GM12878 (cell line): ENCODE results near the gene ACCS. TPM values are rescaled to one million over a fixed set of nuclear protein-coding genes. Genes with fewer than 3 reads are reported as not detected.
A peak's percentile ranks its signal among the peaks of the same experiment; 100 is the strongest.

Experiments
- ATAC-seq: fragments of 200-7000 bp; cut with Tn5 transposase; 3 replicates; pipeline ENCODE4 v1.9.1; 2020; ENCODE audit warnings: mild to moderate bottlenecking, moderate library complexity
- Bru-seq: library from RNA; stranded (reverse); fragments of 400-500 nt; gene quantifications from one replicate; lab custom pipeline; 2021; lab: Mats Ljungman, UMichigan
- BruChase-seq, 2 experiments: library from RNA; stranded (reverse); fragments of 400-500 nt; gene quantifications; one replicate each; lab custom pipeline; 2021; lab: Mats Ljungman, UMichigan
- BruUV-seq: library from RNA; stranded (reverse); fragments of 400-500 nt; replicated peaks from 2 replicates; lab custom pipeline; 2021; lab: Mats Ljungman, UMichigan
- CTCF ChIA-PET: fragments of 300-600 bp; sonication (Branson Sonifier 250); formaldehyde crosslinking; extraction: SDS; loops from one replicate; lab custom pipeline; 2021; ENCODE audit warnings: inconsistent platforms; lab: Yijun Ruan, JAX
- POLR2A ChIA-PET: fragments of 350-600 bp; formaldehyde crosslinking; extraction: SDS; loops from one replicate; lab custom pipeline; 2021; ENCODE audit warnings: inconsistent platforms; lab: Charles Lee
- RAD21 ChIA-PET: fragments of 300-600 bp; sonication (Branson Sonifier 250); formaldehyde crosslinking; loops from one replicate; lab custom pipeline; 2023; ENCODE audit warnings: antibody characterized with exemption; ENCODE audit not compliant: unreplicated experiment; lab: Charles Lee
- SMC1A ChIA-PET: fragments of 300-600 bp; sonication (Branson Sonifier 250); formaldehyde crosslinking; loops from one replicate; lab custom pipeline; 2023; ENCODE audit not compliant: unreplicated experiment, uncharacterized antibody; lab: Charles Lee
- DNase-seq: peaks from one replicate; pipeline ENCODE4 v3.0.0-alpha.2; 2011; ENCODE audit warnings: low read depth, low spot score
- FAIRE-seq: peaks from 3 replicates; lab custom pipeline; 2011; peaks lifted over from hg19 to GRCh38; lab: Jason Lieb, UNC
- H2AFZ ChIP-seq: 2 replicates; pipeline ENCODE4 v1.6.0; 2011; ENCODE audit warnings: low read depth, low read length, control low read depth; ENCODE audit not compliant: control insufficient read depth
- H3K27ac ChIP-seq: 2 replicates; pipeline ENCODE4 v1.5.1; 2011; ENCODE audit warnings: control low read depth; ENCODE audit not compliant: control insufficient read depth, insufficient read depth
- H3K27me3 ChIP-seq, 2 experiments: replicated peaks in 1 of 2; 2 replicates each; pipeline versions ENCODE4 v1.6.0 to v1.6.1; 2011; ENCODE audit warnings: low read length in 1 of 2; ENCODE audit not compliant: control insufficient read depth in 2 of 2, insufficient read depth in 2 of 2
- H3K36me3 ChIP-seq, 2 experiments: 2 replicates each; pipeline ENCODE4 v1.5.1; 2011; ENCODE audit warnings: low read length in 1 of 2; ENCODE audit not compliant: control insufficient read depth in 2 of 2, insufficient read depth in 2 of 2
- H3K4me1 ChIP-seq: 2 replicates; pipeline ENCODE4 v1.6.1; 2011; ENCODE audit warnings: mild to moderate bottlenecking, low read length, moderate library complexity, mixed read lengths; ENCODE audit not compliant: control insufficient read depth, insufficient read depth
- H3K4me2 ChIP-seq: 2 replicates; pipeline ENCODE4 v1.6.0; 2011; ENCODE audit warnings: control low read depth; ENCODE audit not compliant: control insufficient read depth, insufficient read depth
- H3K4me3 ChIP-seq: fragments of 200-600 bp; sonication (generic); 2 replicates; pipeline ENCODE4 v1.5.1; 2016
- H3K79me2 ChIP-seq: 2 replicates; pipeline ENCODE4 v1.6.0; 2011; ENCODE audit warnings: low read length; ENCODE audit not compliant: control insufficient read depth, insufficient read depth
- H3K9ac ChIP-seq: 2 replicates; pipeline ENCODE4 v1.8.0; 2011; ENCODE audit warnings: low read length, control low read depth, mixed read lengths; ENCODE audit not compliant: control insufficient read depth, insufficient read depth
- H3K9me3 ChIP-seq: replicated peaks from 3 replicates; pipeline ENCODE4 v1.5.1; 2011; ENCODE audit warnings: mild to moderate bottlenecking, low read length; ENCODE audit not compliant: control insufficient read depth, insufficient read depth
- H4K20me1 ChIP-seq: 2 replicates; pipeline ENCODE4 v1.6.0; 2011; ENCODE audit not compliant: control insufficient read depth, insufficient read depth
- ATF2 ChIP-seq: IDR thresholded peaks from 2 replicates; pipeline ENCODE4 v1.6.1; 2012; ENCODE audit warnings: low read length, inconsistent platforms
- BACH1 ChIP-seq: fragments of 450-650 bp; IDR thresholded peaks from 2 replicates; pipeline ENCODE4 v1.6.1; 2017; ENCODE audit warnings: mild to moderate bottlenecking, borderline replicate concordance
- BCL3 ChIP-seq: IDR thresholded peaks from 2 replicates; pipeline ENCODE4 v1.6.1; 2011; ENCODE audit warnings: borderline replicate concordance, low read depth, mild to moderate bottlenecking, moderate library complexity, low read length; ENCODE audit not compliant: insufficient read depth, poor library complexity, severe bottlenecking
- BCLAF1 ChIP-seq: fragments of 450-650 bp; IDR thresholded peaks from 2 replicates; pipeline ENCODE4 v1.6.1; 2017; ENCODE audit warnings: antibody characterized with exemption, mild to moderate bottlenecking, moderate library complexity
- GATAD2B ChIP-seq: fragments of 450-650 bp; conservative IDR thresholded peaks from 2 replicates; pipeline ENCODE4 v1.6.1; 2017; ENCODE audit warnings: low read depth, mild to moderate bottlenecking, moderate library complexity
- MYB ChIP-seq: fragments of 150-350 bp; IDR thresholded peaks from 2 replicates; pipeline ENCODE4 v1.6.1; 2014; ENCODE audit warnings: mild to moderate bottlenecking, low read depth, low read length, borderline replicate concordance
- USF1 ChIP-seq: IDR thresholded peaks from 2 replicates; pipeline ENCODE4 v1.6.1; 2011; ENCODE audit warnings: borderline replicate concordance, low read depth, mild to moderate bottlenecking, moderate library complexity, mixed read lengths, low read length; ENCODE audit not compliant: insufficient read depth; ENCODE audit errors: extremely low read length
- ZSCAN29 ChIP-seq: fragments of 450-650 bp; IDR thresholded peaks from 2 replicates; pipeline ENCODE4 v1.6.1; 2017; ENCODE audit warnings: mild to moderate bottlenecking, moderate library complexity
- WGBS: methylation state at CpG from one replicate; pipeline ENCODE4 v1.1.6; 2016; ENCODE audit warnings: low lambda C conversion rate; ENCODE audit not compliant: insufficient replicate concordance, insufficient coverage; ENCODE audit errors: missing lambda C conversion rate; 5-methylcytosine and 5-hydroxymethylcytosine counted together
- in situ Hi-C: fragments of 300-500 bp; cut with MboI; formaldehyde crosslinking; loops from 9 replicates; pipeline ENCODE4 v1.14.3; 2018; ENCODE audit warnings: mixed read lengths
- intact Hi-C: fragments of 100-400 bp; cut with micrococcal nuclease; formaldehyde crosslinking; loops from one replicate; pipeline ENCODE4 v1.14.2; 2022; ENCODE audit not compliant: unreplicated experiment
- long read RNA-seq, 2 experiments: library from polyadenylated mRNA; unstranded; transcript quantifications; one replicate each; pipeline ENCODE4 v2.0.0, GENCODE V29; 2019 to 2020
- polyA minus RNA-seq, 3 experiments: library from RNA; depleted of rRNA, polyadenylated mRNA; stranded (reverse); fragments of >200 nt; gene quantifications; 2 replicates each; pipeline ENCODE4 v1.2.3, GENCODE V29; 2011
- polyA plus RNA-seq, 11 experiments: library from polyadenylated mRNA; depleted of rRNA in 4 of 11; unstranded in 6 of 11; stranded (reverse) in 5 of 11; fragments of >200 nt; fragmentation: Nextera tagmentation in 4 of 11; fragmentation: Illumina TruSeq in 1 of 11; extraction: Ambion mirVana in 4 of 11; extraction: Trizol in 1 of 11; gene quantifications; 1 replicate in 1 of 11; 2 replicates in 10 of 11; pipeline versions ENCODE4 v1.2.1 to v1.2.3, GENCODE V29; 2011 to 2016; ENCODE audit warnings: inconsistent platforms in 2 of 11, missing spikeins in 2 of 11, low read depth in 1 of 11
- total RNA-seq, 4 experiments: library from RNA; depleted of rRNA in 3 of 4; stranded (reverse); fragments of >200 nt in 3 of 4; fragmentation: Illumina TruSeq in 1 of 4; extraction: Trizol in 1 of 4; gene quantifications; 2 replicates each; pipeline versions ENCODE4 v1.2.1 to v1.2.3, GENCODE V29; 2013 to 2021

The ACCS gene
- 105 and 113 TPM in 2 replicates for total RNA-seq (2013; cell fraction: nucleolus; rRNA removed)
- 18.7 and 22.8 TPM in 2 replicates for total RNA-seq (2014; rRNA removed)
- 13.6 and 14.4 TPM in 2 replicates for total RNA-seq (2014; rRNA removed; fragmentation: Illumina TruSeq; extraction: Trizol)
- total RNA-seq (2021), result 25.2 and 25.4 TPM in 2 replicates
- polyA plus RNA-seq (2011; ENCODE audit: low read depth), result 21.2 TPM
- polyA plus RNA-seq (2011; rRNA removed), result 25.5 and 29.8 TPM in 2 replicates
- 22.5 and 30.3 TPM in 2 replicates for polyA plus RNA-seq (2011; cell fraction: cytosol; rRNA removed)
- 273 and 333 TPM in 2 replicates for polyA plus RNA-seq (2011; cell fraction: nucleus; rRNA removed)
- 23.9 and 29.8 TPM in 2 replicates for polyA plus RNA-seq (2012)
- polyA plus RNA-seq (2014; fragmentation: Illumina TruSeq; extraction: Trizol), result 16.9 and 17.5 TPM in 2 replicates
- 1 to 10 TPM; 4.8 to 5.4 TPM for polyA plus RNA-seq (2014; fragmentation: Nextera tagmentation; extraction: Ambion mirVana)
- polyA plus RNA-seq (2014; rRNA removed), result 32.6 and 35.9 TPM in 2 replicates
- polyA plus RNA-seq (2016; fragmentation: Nextera tagmentation; extraction: Ambion mirVana), result 10 to 100 TPM; 14.3 to 16.5 TPM
- 12.0 and 18.2 TPM in 2 replicates for polyA minus RNA-seq (2011; rRNA and poly(A)+ RNA removed)
- 5.3 and 8.0 TPM in 2 replicates for polyA minus RNA-seq (2011; cell fraction: cytosol; rRNA and poly(A)+ RNA removed)
- polyA minus RNA-seq (2011; cell fraction: nucleus; rRNA and poly(A)+ RNA removed), result 32.4 and 40.9 TPM in 2 replicates
- percentile 71 among the genes with signal in this experiment for Bru-seq, nascent RNA
- BruChase-seq, experiment 1, labeled RNA remaining after a 6-hour chase, result percentile 83 among the genes with signal in this experiment
- BruChase-seq, experiment 2, labeled RNA remaining after a 2-hour chase, result percentile 78 among the genes with signal in this experiment
- long read RNA-seq, experiment 1, partial matches to known transcripts, result 0 of 3 reads
- long read RNA-seq, experiment 1, other reads (novel, unspliced or antisense), result 1 of 3 reads
- long read RNA-seq, experiment 2, partial matches to known transcripts, result 5 of 12 reads
- long read RNA-seq, experiment 2, other reads (novel, unspliced or antisense), result 6 of 12 reads

- ChIA-PET POLR2A (interaction anchor here (0.6 to 1.4 kb wide), 3 partner anchors 29 to 1279 kb away, joined by 3 read pairs; partner anchors contain the start of gene EXT2), RAD21 (interaction anchor here (1.3 to 1.4 kb wide), 2 partner anchors 28 to 176 kb away, joined by 3 read pairs; no protein-coding TSS in a partner anchor), SMC1A (interaction anchor here (0.6 kb wide), 1 partner anchor 79 kb away, joined by 3 read pairs; no protein-coding TSS in a partner anchor), CTCF (interaction anchor here (0.6 to 10.8 kb wide), 6 partner anchors 9 to 1805 kb away, joined by 3 to 77 read pairs (median 3); partner anchors contain the start of gene EXT2)
- Histone ChIP-seq H3K4me3 (peak within 1 kb of the TSS; percentile 80), H4K20me1 (no peaks in the 10 kb centered on the region), H3K79me2 (peaks cover 2% of the 10 kb centered on the region), H3K4me1 (peaks cover 11% of the 10 kb centered on the region), H2AFZ (peak within 1 kb of the TSS; percentile 99), H3K27ac (peak within 1 kb of the TSS; percentile 82), H3K36me3 (no peaks in the 10 kb centered on the region; a peak in 1 of 4 replicates), H3K9ac (peak within 1 kb of the TSS; percentile 81), H3K9me3 (no peaks in the 10 kb centered on the region), H3K27me3 (no peaks in the 10 kb centered on the region), H3K4me2 (peak within 1 kb of the TSS; percentile 78)
- FAIRE-seq, result peak; percentile 94
- TSS peak; percentile 93 for BruUV-seq
- in situ Hi-C loops, result no loop called here
- peak; percentile 70 for DNase-seq
- 2% methylated on average over 50 of the region's 70 CpGs for WGBS
- intact Hi-C loops, result loop anchor here (10.0 kb wide), 1 partner anchor 121 kb away; the partner anchor contains the start of gene C11orf96
- ATAC-seq, result peak; percentile 97
- 0 out of 2 replicates have a peak, but pooled peaks have one; percentile 35 for TF ChIP-seq ZSCAN29
- no peak for TF ChIP-seq BCL3
- no peak for TF ChIP-seq ATF2
- no peak for TF ChIP-seq BCLAF1
- peak; percentile 95 for TF ChIP-seq GATAD2B
- peak; percentile 74; the same call in 1 of the 2 replicates for TF ChIP-seq BACH1
- TF ChIP-seq MYB, result no peak
- TF ChIP-seq USF1, result peak; percentile 87
Measured at GRCh38 chr11:44065841-44066731, at the start of gene ACCS. Gene ACCS, plus strand, starts transcription at chr11:44066270. Its CDS starts 1,358 bp downstream, at chr11:44067628.
